OCI-LY3 (cell line): ENCODE results near the gene CPEB3.

Experiments
- EZH2phosphoT487 ChIP-seq: fragments of 200-600 bp; shearing (Covaris generic); IDR thresholded peaks from 2 replicates; pipeline ENCODE4 v1.6.1; 2018; ENCODE audit warnings: antibody characterized with exemption, mixed run types, low read depth
- TF ChIP-seq, protein P1 (sequence below): fragments of 200-600, 300-600 bp; sonication (generic); IDR thresholded peaks from 2 replicates; pipeline ENCODE4 v1.5.1; 2014; ENCODE audit warnings: antibody characterized with exemption, low read length, low read depth

GRCh38 chr10:92200564-92200963 is 90.3 kb downstream of the CPEB3 start:
- TF ChIP-seq, protein P1, sequence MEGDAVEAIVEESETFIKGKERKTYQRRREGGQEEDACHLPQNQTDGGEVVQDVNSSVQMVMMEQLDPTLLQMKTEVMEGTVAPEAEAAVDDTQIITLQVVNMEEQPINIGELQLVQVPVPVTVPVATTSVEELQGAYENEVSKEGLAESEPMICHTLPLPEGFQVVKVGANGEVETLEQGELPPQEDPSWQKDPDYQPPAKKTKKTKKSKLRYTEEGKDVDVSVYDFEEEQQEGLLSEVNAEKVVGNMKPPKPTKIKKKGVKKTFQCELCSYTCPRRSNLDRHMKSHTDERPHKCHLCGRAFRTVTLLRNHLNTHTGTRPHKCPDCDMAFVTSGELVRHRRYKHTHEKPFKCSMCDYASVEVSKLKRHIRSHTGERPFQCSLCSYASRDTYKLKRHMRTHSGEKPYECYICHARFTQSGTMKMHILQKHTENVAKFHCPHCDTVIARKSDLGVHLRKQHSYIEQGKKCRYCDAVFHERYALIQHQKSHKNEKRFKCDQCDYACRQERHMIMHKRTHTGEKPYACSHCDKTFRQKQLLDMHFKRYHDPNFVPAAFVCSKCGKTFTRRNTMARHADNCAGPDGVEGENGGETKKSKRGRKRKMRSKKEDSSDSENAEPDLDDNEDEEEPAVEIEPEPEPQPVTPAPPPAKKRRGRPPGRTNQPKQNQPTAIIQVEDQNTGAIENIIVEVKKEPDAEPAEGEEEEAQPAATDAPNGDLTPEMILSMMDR: no peak
- no peak for TF ChIP-seq EZH2phosphoT487
